Stimulated activated CD8-positive, alpha-beta memory T cell treated with anti-CD3 and anti-CD28 coated beads, Interleukin-4, amount 100 ng/mL, for 1 hour (primary cell): Measurements from ENCODE around the gene FOXI2.

Experiments
- DNase-seq, 2 donors: peaks; one replicate each; pipeline ENCODE4 v3.0.0-alpha.2; 2020; ENCODE audit warnings: low read depth in 2 of 2, low spot score in 1 of 2

Gene FOXI2

GRCh38 chr10:127736915-127737562 is at the start of gene FOXI2:
TSS of gene FOXI2 (plus strand) at chr10:127737185. CDS start at chr10:127737274, 89 bp downstream.
- DNase-seq = no peak

- DNase-seq = no peak
Observed at GRCh38 chr10:127687548-127687947, 49.4 kb upstream of the FOXI2 start.

GRCh38 chr10:127690176-127690835 is 46.7 kb upstream of the FOXI2 start:
- no peak for DNase-seq

- no peak for DNase-seq
Observed at GRCh38 chr10:127694580-127695193, 42.3 kb upstream of the FOXI2 start.

GRCh38 chr10:127695431-127695830 is 41.6 kb upstream of the FOXI2 start:
- no peak for DNase-seq

GRCh38 chr10:127698886-127699285 is 38.1 kb upstream of the FOXI2 start:
- no peak for DNase-seq

- no peak for DNase-seq
Observed at GRCh38 chr10:127699311-127699710, 37.7 kb upstream of the FOXI2 start.

GRCh38 chr10:127702271-127702670 is 34.7 kb upstream of the FOXI2 start:
- DNase-seq = no peak

- DNase-seq = no peak
Observed at GRCh38 chr10:127715249-127715648, 21.7 kb upstream of the FOXI2 start.

GRCh38 chr10:127715782-127716378 is 21.1 kb upstream of the FOXI2 start:
- DNase-seq = no peak

- no peak for DNase-seq
Observed at GRCh38 chr10:127720142-127720541, 16.8 kb upstream of the FOXI2 start.

GRCh38 chr10:127720903-127721302 is 16.1 kb upstream of the FOXI2 start:
- DNase-seq = no peak

GRCh38 chr10:127734753-127735152 is 2.2 kb upstream of the FOXI2 start:
- no peak for DNase-seq

- DNase-seq = no peak
Observed at GRCh38 chr10:127735156-127735555, 1.8 kb upstream of the FOXI2 start.

- no peak for DNase-seq
Observed at GRCh38 chr10:127735723-127736221, 1.2 kb upstream of the FOXI2 start.

- DNase-seq = no peak
Observed at GRCh38 chr10:127736222-127736914, 617 bp upstream of the FOXI2 start.

- DNase-seq = no peak
Observed at GRCh38 chr10:127737563-127738511, 852 bp downstream of the FOXI2 start.

GRCh38 chr10:127738512-127739424 is 1.8 kb downstream of the FOXI2 start:
- DNase-seq = no peak

GRCh38 chr10:127739908-127740307 is 2.9 kb downstream of the FOXI2 start:
- no peak for DNase-seq
